M059J (cell line): Measurements from ENCODE around the gene TNF. TPM values are rescaled to one million over a fixed set of nuclear protein-coding genes. Genes with fewer than 3 reads are reported as not detected.

Experiments used
- DNase-seq: peaks from one replicate; pipeline ENCODE4 v3.0.0-alpha.2; 2012; ENCODE audit warnings: low read depth
- total RNA-seq: library from RNA; depleted of rRNA; stranded (reverse); fragments of >200 nt; shearing (Covaris generic); gene quantifications from 2 replicates; pipeline ENCODE4 v1.2.3, GENCODE V29; 2014

The TNF gene
- total RNA-seq, 1 experiment from 2014 or later, result 0.62 TPM

GRCh38 chr6:31573239-31574105, 1.9 kb upstream of the TNF start:
- no peak for DNase-seq

GRCh38 chr6:31574106-31575061, 981 bp upstream of the TNF start:
- DNase-seq, result no peak

- no peak for DNase-seq
Observed at GRCh38 chr6:31575952-31576685, 754 bp downstream of the TNF start.

- DNase-seq, result no peak
Observed at GRCh38 chr6:31576897-31577578, 1.7 kb downstream of the TNF start.

GRCh38 chr6:31577579-31577966, 2.2 kb downstream of the TNF start:
- no peak for DNase-seq

GRCh38 chr6:31578184-31579118, 3.1 kb downstream of the TNF start:
- peak; percentile 50 for DNase-seq

GRCh38 chr6:31579119-31579505, 3.7 kb downstream of the TNF start:
- DNase-seq, result no peak

GRCh38 chr6:31579546-31580437, 4.4 kb downstream of the TNF start:
- DNase-seq, result no peak

GRCh38 chr6:31580438-31580740, 5.0 kb downstream of the TNF start:
- no peak for DNase-seq

- DNase-seq, result peak; percentile 77
Observed at GRCh38 chr6:31580807-31581433, 5.6 kb downstream of the TNF start.

- DNase-seq, result no peak
Observed at GRCh38 chr6:31581434-31582229, 6.3 kb downstream of the TNF start.

GRCh38 chr6:31582230-31582643, 6.9 kb downstream of the TNF start, which contains the start of gene LTB:
TSS of gene LTB (minus strand) at chr6:31582424. CDS start at chr6:31582417, 7 bp downstream.
- DNase-seq, result no peak

- peak; percentile 35 for DNase-seq
Observed at GRCh38 chr6:31585491-31585890, 10.1 kb downstream of the TNF start.

- no peak for DNase-seq
Observed at GRCh38 chr6:31586008-31586407, 10.6 kb downstream of the TNF start, which contains the start of gene LST1. TSS of gene LST1 (plus strand) at chr6:31586277. CDS start at chr6:31587300, 1,023 bp downstream.

GRCh38 chr6:31586599-31587281, 11.4 kb downstream of the TNF start:
- no peak for DNase-seq

GRCh38 chr6:31587791-31588777, 12.7 kb downstream of the TNF start:
- DNase-seq, result no peak
